WI38 (cell line): ENCODE measurements around the gene CERCAM.

Experiments used
- H3K4me3 ChIP-seq: 2 replicates; pipeline ENCODE4 v1.5.1; 2011; ENCODE audit warnings: low read depth, mild to moderate bottlenecking, control low read depth, low read length
- CTCF ChIP-seq: IDR thresholded peaks from 2 replicates; pipeline ENCODE4 v1.5.1; 2012; ENCODE audit warnings: low read depth, mild to moderate bottlenecking, control low read depth, low read length

Gene CERCAM

GRCh38 chr9:128390150-128390812 lies 30.4 kb upstream of the CERCAM start:
- H3K4me3 ChIP-seq: no peak overlapping the region
- TF ChIP-seq CTCF: no peak

- no peak overlapping the region for H3K4me3 ChIP-seq
- TF ChIP-seq CTCF: no peak
Observed at GRCh38 chr9:128390813-128391711, 29.6 kb upstream of the CERCAM start.

- no peak for TF ChIP-seq CTCF
- H3K4me3 ChIP-seq: no peak overlapping the region
Observed at GRCh38 chr9:128391956-128392301, 28.7 kb upstream of the CERCAM start.

DNA sequence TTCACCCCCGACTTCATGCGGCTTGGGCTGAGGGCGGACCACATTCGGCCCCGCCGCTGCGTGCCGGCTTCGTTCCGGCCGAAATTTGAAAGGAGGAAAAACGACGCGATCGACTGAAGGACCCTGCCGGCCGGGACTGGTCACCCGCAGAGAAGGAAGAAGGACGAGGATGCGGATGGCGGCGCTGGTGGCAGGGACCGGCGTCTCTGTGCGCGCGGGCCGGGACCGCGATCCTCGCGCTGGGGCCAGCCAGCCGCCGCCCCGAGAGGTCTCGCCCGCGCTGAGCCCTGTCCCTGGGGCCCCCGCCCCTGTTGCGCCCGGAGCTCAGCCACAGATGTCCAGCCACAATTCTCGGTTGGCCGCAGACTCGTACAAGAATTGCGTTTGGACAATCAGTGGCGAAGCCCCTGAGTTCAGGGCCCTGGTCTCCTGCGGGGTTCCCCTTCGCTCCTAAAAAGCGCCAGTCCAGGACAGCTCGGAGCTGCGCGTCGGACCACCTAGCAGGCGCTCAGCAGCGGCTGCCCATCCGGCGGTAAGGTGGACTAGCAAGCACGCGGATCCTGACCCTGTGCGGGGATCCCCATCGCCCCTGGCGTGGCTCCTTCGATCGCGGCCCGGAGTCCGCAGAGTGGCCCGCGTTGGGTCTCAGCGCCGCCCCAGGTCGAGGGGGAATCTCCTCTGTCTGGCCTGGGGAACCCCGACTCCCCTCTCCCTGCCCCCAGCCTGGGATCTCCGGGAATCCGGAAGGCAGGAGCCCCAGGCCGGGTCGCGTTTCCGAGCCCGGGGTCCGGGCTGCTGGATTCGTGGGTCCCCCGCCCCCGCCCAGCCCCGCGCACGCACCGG lies 28.1 kb upstream of the CERCAM start:
- no peak for TF ChIP-seq CTCF
- H3K4me3 ChIP-seq: no peak overlapping the region

DNA sequence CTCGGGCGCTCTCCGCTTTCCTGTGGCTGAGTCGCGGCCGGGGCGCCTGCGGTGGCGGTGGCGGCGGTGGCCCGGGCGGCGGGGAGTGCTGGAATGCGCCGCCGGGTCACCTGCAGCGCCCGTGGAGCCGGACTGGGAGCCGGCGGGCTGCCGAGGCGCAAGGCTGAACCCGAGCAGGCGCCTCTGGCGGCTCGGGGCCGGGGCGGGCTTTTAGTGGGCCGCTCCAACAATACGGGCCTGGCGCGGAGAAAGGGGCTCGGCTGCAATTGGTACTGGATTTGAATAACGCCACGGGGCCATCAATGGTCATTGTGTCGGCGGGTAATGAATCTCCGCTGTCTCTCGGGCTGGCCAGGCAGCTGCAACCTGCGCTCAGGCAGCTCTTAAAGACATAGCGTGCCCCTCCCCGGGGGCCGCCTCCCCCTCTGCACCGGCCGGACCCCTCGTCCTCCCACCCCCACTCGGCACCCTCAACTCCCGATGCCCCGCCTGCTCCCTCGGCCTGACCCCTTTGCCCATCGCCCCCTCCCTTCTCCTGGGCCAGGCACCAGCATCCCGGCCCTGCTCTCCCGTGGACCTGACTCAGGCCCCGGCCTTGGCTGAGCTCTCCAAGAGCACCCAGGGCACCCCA lies 27.4 kb upstream of the CERCAM start:
- H3K4me3 ChIP-seq: no peak overlapping the region
- TF ChIP-seq CTCF: no peak

- TF ChIP-seq CTCF: no peak
- no peak overlapping the region for H3K4me3 ChIP-seq
Observed at GRCh38 chr9:128393970-128394369, 26.7 kb upstream of the CERCAM start.
